ENCODE results near the gene CFAP65.
A peak's percentile ranks its signal among the peaks of the same experiment; 100 is the strongest.

CFAP65 gene

GRCh38 chr2:219060821-219061791 lies 19.8 kb upstream of the CFAP65 start, which contains the start of gene IHH:
Gene IHH (minus strand): TSS chr2:219060921. CDS start chr2:219060467, 454 bp downstream.
- DNase-seq = peak; percentile 81

- peak; percentile 53 for DNase-seq
These were observed 18.7 kb upstream of the CFAP65 start for GRCh38 chr2:219059725-219060682.

- DNase-seq = no peak
These were observed 18.0 kb upstream of the CFAP65 start for GRCh38 chr2:219059375-219059724.

- peak; percentile 53 for DNase-seq
These were observed 17.4 kb upstream of the CFAP65 start for GRCh38 chr2:219058541-219059374.

GRCh38 chr2:219057709-219058540 lies 16.6 kb upstream of the CFAP65 start:
- DNase-seq = peak; percentile 96

- no peak for DNase-seq
These were observed 15.8 kb upstream of the CFAP65 start for GRCh38 chr2:219056896-219057708.

- DNase-seq = no peak
These were observed 15.0 kb upstream of the CFAP65 start for GRCh38 chr2:219056176-219056895.

- DNase-seq = no peak
These were observed 13.9 kb upstream of the CFAP65 start for GRCh38 chr2:219054956-219055903.

GRCh38 chr2:219049282-219049681 lies 8.0 kb upstream of the CFAP65 start:
- no peak for DNase-seq

- no peak for DNase-seq
These were observed 4.7 kb upstream of the CFAP65 start for GRCh38 chr2:219045937-219046550.

GRCh38 chr2:219042750-219043149 lies 1.4 kb upstream of the CFAP65 start:
- DNase-seq = no peak

- DNase-seq = no peak
These were observed 841 bp upstream of the CFAP65 start for GRCh38 chr2:219042157-219042556.

- no peak for DNase-seq
These were observed 2.7 kb downstream of the CFAP65 start for GRCh38 chr2:219038600-219038999.

- no peak for DNase-seq
These were observed 3.4 kb downstream of the CFAP65 start for GRCh38 chr2:219037783-219038499.

GRCh38 chr2:219035942-219036341 lies 5.4 kb downstream of the CFAP65 start:
- no peak for DNase-seq

GRCh38 chr2:219034823-219035222 lies 6.5 kb downstream of the CFAP65 start:
- DNase-seq = no peak

GRCh38 chr2:219032051-219032745 lies 9.1 kb downstream of the CFAP65 start:
- DNase-seq = no peak

All from 8988T (cell line).